SK-N-SH (cell line): ENCODE measurements around the gene MFN1. TPM values are rescaled to one million over a fixed set of nuclear protein-coding genes. Genes with fewer than 3 reads are reported as not detected.
A peak's percentile ranks its signal among the peaks of the same experiment; 100 is the strongest.

Source experiments
- CTCF ChIA-PET: fragments of 300-600, 350-600 bp; formaldehyde crosslinking; extraction: SDS; loops from one replicate; lab custom pipeline; 2021; lab: Yijun Ruan, JAX
- POLR2A ChIA-PET: fragments of 350-600 bp; sonication (Branson Sonifier 250); formaldehyde crosslinking; extraction: SDS; loops from one replicate; lab custom pipeline; 2020; ENCODE audit warnings: antibody characterized with exemption, inconsistent platforms; lab: Yijun Ruan, JAX
- DNase-seq: peaks from one replicate; pipeline ENCODE4 v3.0.0; 2012
- H2AFZ ChIP-seq: fragments of 200-600 bp; sonication (generic); 2 replicates; pipeline ENCODE4 v1.8.1; 2016; ENCODE audit warnings: antibody characterized with exemption, mild to moderate bottlenecking, low read depth
- H3F3A ChIP-seq: fragments of 200-600 bp; sonication (generic); replicated peaks from 2 replicates; pipeline ENCODE3; 2016; ENCODE audit warnings: antibody characterized with exemption, mild to moderate bottlenecking; ENCODE audit not compliant: insufficient read depth
- H3K27ac ChIP-seq, 2 experiments: fragments of 200-500 bp in 1 of 2; fragments of 200-600 bp in 1 of 2; sonication (Bioruptor generic) in 1 of 2; sonication (generic), shearing (Covaris generic) in 1 of 2; 2 replicates each; pipeline versions ENCODE4 v1.5.1 to v1.6.1; 2014 to 2016; ENCODE audit warnings: low read depth in 2 of 2, inconsistent platforms in 1 of 2, low read length in 1 of 2, mild to moderate bottlenecking in 1 of 2, mixed read lengths in 1 of 2
- H3K27me3 ChIP-seq: fragments of 200-600 bp; sonication (generic), shearing (Covaris generic); 2 replicates; pipeline ENCODE4 v1.6.1; 2016; ENCODE audit warnings: mixed run types; ENCODE audit not compliant: insufficient read depth
- H3K36me3 ChIP-seq, 2 experiments: fragments of 200-500 bp in 1 of 2; fragments of 200-600 bp in 1 of 2; sonication (Bioruptor generic) in 1 of 2; sonication (generic) in 1 of 2; replicated peaks in 1 of 2; 2 replicates each; pipeline versions ENCODE3 to v1.5.1; 2014 to 2016; ENCODE audit warnings: low read length in 1 of 2, mild to moderate bottlenecking in 1 of 2; ENCODE audit not compliant: insufficient read depth in 2 of 2, control insufficient read depth in 1 of 2
- H3K4me1 ChIP-seq, 2 experiments: fragments of 200-500 bp in 1 of 2; fragments of 200-600 bp in 1 of 2; sonication (Bioruptor generic) in 1 of 2; sonication (generic), shearing (Covaris generic) in 1 of 2; 2 replicates each; pipeline versions ENCODE4 v1.5.1 to v1.6.1; 2014 to 2016; ENCODE audit warnings: low read depth in 1 of 2, low read length in 1 of 2, mixed run types in 1 of 2; ENCODE audit not compliant: insufficient read depth in 2 of 2, control insufficient read depth in 1 of 2
- H3K4me2 ChIP-seq: fragments of 200-600 bp; sonication (generic), shearing (Covaris generic); 2 replicates; pipeline ENCODE4 v1.6.1; 2017; ENCODE audit warnings: mixed run types
- H3K4me3 ChIP-seq, 2 experiments: fragments of 200-500 bp in 1 of 2; fragments of 200-600 bp in 1 of 2; sonication (Bioruptor generic) in 1 of 2; sonication (generic), shearing (Covaris generic) in 1 of 2; 2 replicates each; pipeline versions ENCODE4 v1.5.1 to v1.8.1; 2014 to 2016; ENCODE audit warnings: low read depth in 2 of 2, inconsistent platforms in 1 of 2, low read length in 1 of 2, mild to moderate bottlenecking in 1 of 2, mixed read lengths in 1 of 2, moderate library complexity in 1 of 2
- H3K79me2 ChIP-seq: fragments of 200-600 bp; sonication (generic); 2 replicates; pipeline ENCODE4 v1.8.1; 2017; ENCODE audit warnings: mild to moderate bottlenecking; ENCODE audit not compliant: insufficient read depth
- H3K9ac ChIP-seq: fragments of 200-600 bp; sonication (generic); 2 replicates; pipeline ENCODE4 v1.6.1; 2017; ENCODE audit warnings: mixed run types
- H3K9me2 ChIP-seq: fragments of 200-600 bp; sonication (generic); 2 replicates; pipeline ENCODE4 v1.6.1; 2017; ENCODE audit warnings: mixed run types
- H3K9me3 ChIP-seq: fragments of 200-600 bp; sonication (generic); 2 replicates; pipeline ENCODE4 v1.6.1; 2017; ENCODE audit warnings: mixed run types, mild to moderate bottlenecking, moderate library complexity
- H4K20me1 ChIP-seq: fragments of 200-600 bp; sonication (generic); 2 replicates; pipeline ENCODE4 v1.6.1; 2017; ENCODE audit warnings: mild to moderate bottlenecking, mixed run types; ENCODE audit not compliant: insufficient read depth
- CHD2 ChIP-seq: fragments of 150-350 bp; IDR thresholded peaks from 2 replicates; pipeline ENCODE4 v1.6.1; 2018; ENCODE audit warnings: low read length; ENCODE audit not compliant: partially characterized antibody
- ELF1 ChIP-seq: IDR thresholded peaks from 2 replicates; pipeline ENCODE4 v1.4.0; 2012
- EP300 ChIP-seq, 2 experiments: IDR thresholded peaks; 2 replicates each; pipeline versions ENCODE4 v1.4.0 to v1.6.1; 2012; ENCODE audit warnings: borderline replicate concordance in 1 of 2, low read depth in 1 of 2, low read length in 1 of 2
- EZH2phosphoT487 ChIP-seq: fragments of 200-600 bp; sonication (generic); IDR thresholded peaks from 2 replicates; pipeline ENCODE4 v1.6.1; 2017; ENCODE audit warnings: low read depth, mixed run types, mild to moderate bottlenecking, antibody characterized with exemption, moderate library complexity, borderline replicate concordance
- FOXM1 ChIP-seq: IDR thresholded peaks from 2 replicates; pipeline ENCODE4 v1.4.0; 2012; ENCODE audit warnings: low read depth, mild to moderate bottlenecking
- GABPA ChIP-seq: IDR thresholded peaks from 2 replicates; pipeline ENCODE4 v1.4.0; 2012; ENCODE audit warnings: low read depth, mild to moderate bottlenecking
- IRF3 ChIP-seq: fragments of 150-350 bp; IDR thresholded peaks from 2 replicates; pipeline ENCODE4 v1.6.1; 2016; ENCODE audit warnings: mild to moderate bottlenecking, low read depth, low read length
- JUND ChIP-seq: IDR thresholded peaks from 2 replicates; pipeline ENCODE4 v1.4.0; 2012
- MEF2A ChIP-seq: IDR thresholded peaks from 2 replicates; pipeline ENCODE4 v1.4.0; 2012; ENCODE audit warnings: low read depth, borderline replicate concordance
- MXI1 ChIP-seq: IDR thresholded peaks from 2 replicates; pipeline ENCODE4 v1.6.1; 2012; ENCODE audit warnings: mild to moderate bottlenecking, low read depth, low read length, improper control_type of control experiment
- POLR2AphosphoS5 ChIP-seq: IDR thresholded peaks from 2 replicates; pipeline ENCODE4 v1.6.1; 2012; ENCODE audit warnings: low read depth, low read length
- RAD21 ChIP-seq: IDR thresholded peaks from 2 replicates; pipeline ENCODE4 v1.6.1; 2012; ENCODE audit warnings: mild to moderate bottlenecking, low read length
- REST ChIP-seq: IDR thresholded peaks from 2 replicates; pipeline ENCODE4 v1.6.1; 2012; ENCODE audit warnings: mild to moderate bottlenecking, low read depth, low read length, moderate library complexity
- RFX5 ChIP-seq: IDR thresholded peaks from 2 replicates; pipeline ENCODE4 v1.6.1; 2012; ENCODE audit warnings: mild to moderate bottlenecking, improper control_type of control experiment, low read length
- SMC3 ChIP-seq: IDR thresholded peaks from 2 replicates; pipeline ENCODE4 v1.6.1; 2012; ENCODE audit warnings: low read depth, low read length, improper control_type of control experiment
- TCF12 ChIP-seq: IDR thresholded peaks from 2 replicates; pipeline ENCODE4 v1.4.0; 2012
- USF2 ChIP-seq: fragments of 150-350 bp; IDR thresholded peaks from 2 replicates; pipeline ENCODE4 v1.6.1; 2017; ENCODE audit warnings: antibody characterized with exemption, low read length, low read depth, borderline replicate concordance
- ZBTB33 ChIP-seq: IDR thresholded peaks from 2 replicates; pipeline ENCODE4 v1.4.0; 2012; ENCODE audit warnings: low read depth, borderline replicate concordance
- WGBS: methylation state at CpG from one replicate; pipeline ENCODE4 v1.1.6; 2017; ENCODE audit warnings: low lambda C conversion rate; 5-methylcytosine and 5-hydroxymethylcytosine counted together
- polyA plus RNA-seq, 3 experiments: library from polyadenylated mRNA; depleted of rRNA; stranded (reverse); fragments of >200 nt; gene quantifications; 2 replicates each; pipeline ENCODE4 v1.2.3, GENCODE V29; 2012

MFN1 gene
- polyA plus RNA-seq, 1 of the 3 experiments (the other 2 are of a cell fraction), result 15.7 TPM

- TF ChIP-seq IRF3, result no peak
- peak in 1 of 2 experiments; percentile 46; a peak in 1 of 4 replicates for TF ChIP-seq EP300 (IDR thresholded peaks at IDR 0.05; ENCODE audit: borderline replicate concordance in 1 of 2, low read depth in 1 of 2, low read length in 1 of 2)
- TF ChIP-seq USF2, result no peak
- TF ChIP-seq MEF2A, result no peak
- peak; percentile 53; the same call in 1 of the 2 replicates for TF ChIP-seq MXI1
- peak; percentile 46 for TF ChIP-seq RAD21
- TF ChIP-seq JUND, result no peak
- TF ChIP-seq CHD2, result peak; percentile 74
- TF ChIP-seq ELF1, result no peak
- peak; percentile 51 for TF ChIP-seq SMC3
- TF ChIP-seq TCF12, result no peak
- no peak for TF ChIP-seq EZH2phosphoT487
- TF ChIP-seq FOXM1, result no peak
- no peak for TF ChIP-seq GABPA
Measured at GRCh38 chr3:179322286-179323196, 25.0 kb upstream of the MFN1 start, which contains the start of gene ZNF639 (continued).

GRCh38 chr3:179323197-179324110, 24.1 kb upstream of the MFN1 start:
- POLR2A ChIA-PET, result interaction anchor here (0.7 to 1.2 kb wide), 3 partner anchors 22 to 128 kb away, joined by 3 to 4 read pairs (median 3); partner anchors contain the start of gene MFN1
- H3K27ac ChIP-seq, result peak overlapping the region; percentile 81 to 89
- WGBS, result under 1% methylated on average over 27 of the region's 81 CpGs
- H2AFZ ChIP-seq, result peak overlapping the region; percentile 46; the same call in 1 of the 2 replicates
- H3F3A ChIP-seq, result peaks cover 4% of the 10 kb centered on the region
- peaks cover 0 to 6% of the 10 kb centered on the region in 2 experiments; a peak in 2 of 4 replicates for H3K4me1 ChIP-seq
- CTCF ChIA-PET, result interaction anchor here (0.6 to 3.0 kb wide), 8 partner anchors 11 to 255 kb away, joined by 3 to 20 read pairs (median 3); no protein-coding TSS in a partner anchor
- peaks cover 11 to 14% of the 10 kb centered on the region in 2 experiments for H3K36me3 ChIP-seq
- peak overlapping the region; percentile 77 to 97 for H3K4me3 ChIP-seq
- H3K9me2 ChIP-seq, result no peaks in the 10 kb centered on the region
- H3K9ac ChIP-seq, result peak overlapping the region; percentile 92
- H3K27me3 ChIP-seq, result no peaks in the 10 kb centered on the region
- H3K79me2 ChIP-seq, result peaks cover 53% of the 10 kb centered on the region
- H4K20me1 ChIP-seq, result peaks cover 34% of the 10 kb centered on the region
- peak overlapping the region; percentile 88 for H3K4me2 ChIP-seq
- no peaks in the 10 kb centered on the region for H3K9me3 ChIP-seq
- peak; percentile 86 for DNase-seq
- TF ChIP-seq POLR2AphosphoS5 (no peak), SMC3 (no peak), ZBTB33 (no peak), JUND (no peak), REST (no peak), CHD2 (no peak), EP300 (IDR thresholded peaks at IDR 0.05; ENCODE audit: borderline replicate concordance in 1 of 2, low read depth in 1 of 2, low read length in 1 of 2) (no peak), RFX5 (no peak), IRF3 (no peak)
